Sigmoid colon (tissue), 4 donors: ENCODE data around the gene CCSAP.

Experiments used
- CTCF ChIP-seq, 4 experiments: fragments of 450-650 bp in 3 of 4; fragments of 200-600 bp in 1 of 4; IDR thresholded peaks; one replicate each; pipeline ENCODE4 v1.5.1; 2016 to 2019; ENCODE audit warnings: antibody characterized with exemption in 4 of 4, mild to moderate bottlenecking in 3 of 4, moderate library complexity in 2 of 4
- EP300 ChIP-seq, 4 donors: sonication (generic); formaldehyde crosslinking; IDR thresholded peaks; one replicate each; pipeline ENCODE4 v1.6.1; 2017; ENCODE audit warnings: antibody characterized with exemption in 4 of 4
- POLR2A ChIP-seq, 2 donors: fragments of 450-650 bp; IDR thresholded peaks; one replicate each; pipeline ENCODE4 v1.6.1; 2016; ENCODE audit warnings: antibody characterized with exemption in 2 of 2, mild to moderate bottlenecking in 2 of 2, moderate library complexity in 2 of 2
- POLR2AphosphoS5 ChIP-seq, 4 donors: sonication (generic); formaldehyde crosslinking; IDR thresholded peaks; one replicate each; pipeline ENCODE4 v1.6.1; 2017; ENCODE audit warnings: antibody characterized with exemption in 4 of 4

GRCh38 chr1:229297746-229298145 is 45.1 kb downstream of the CCSAP start:
- no peak for TF ChIP-seq CTCF (IDR thresholded peaks at IDR 0.05)
- no peak for TF ChIP-seq POLR2A (IDR thresholded peaks at IDR 0.05)
- TF ChIP-seq POLR2AphosphoS5 (IDR thresholded peaks at IDR 0.05), result no peak
- no peak for TF ChIP-seq EP300 (IDR thresholded peaks at IDR 0.05)
